ENCODE results near the gene BCAS3. TPM values are rescaled to one million over a fixed set of nuclear protein-coding genes. Genes with fewer than 3 reads are reported as not detected.

Gene BCAS3
- total RNA-seq, 2 donors from 2014 or later: 14.7 to 17.5 TPM

GRCh38 chr17:61149106-61149825 lies 471.6 kb downstream of the BCAS3 start:
- no peak for ATAC-seq
- intact Hi-C loops (cut with DNase I): no loop called here
- DNase-seq: no peak

DNA sequence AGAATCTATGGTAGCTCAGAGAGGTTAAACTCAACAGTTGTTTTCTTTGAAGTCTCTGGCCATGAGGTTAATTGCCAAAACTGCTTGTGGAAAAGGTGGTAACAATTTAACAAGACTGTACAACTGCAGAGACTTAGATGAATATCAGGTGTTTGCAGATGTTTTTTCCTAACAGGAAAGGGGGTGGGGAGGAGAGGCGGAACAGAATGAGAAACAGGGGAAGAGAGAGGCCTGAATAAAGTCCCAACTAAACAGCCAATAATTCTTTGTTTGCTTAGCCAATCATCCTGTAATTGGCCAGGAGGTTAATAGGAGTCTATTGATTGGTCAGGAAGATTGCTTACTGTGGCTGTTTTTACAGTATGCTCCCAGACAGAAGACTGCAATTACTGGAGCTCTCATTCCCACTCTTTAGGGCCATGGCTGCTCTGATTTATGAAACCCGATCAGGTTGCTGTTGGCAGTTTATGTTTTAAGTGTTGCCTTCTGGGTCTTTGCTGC lies 472.3 kb downstream of the BCAS3 start:
- intact Hi-C loops (cut with DNase I): no loop called here
- ATAC-seq: no peak

DNA sequence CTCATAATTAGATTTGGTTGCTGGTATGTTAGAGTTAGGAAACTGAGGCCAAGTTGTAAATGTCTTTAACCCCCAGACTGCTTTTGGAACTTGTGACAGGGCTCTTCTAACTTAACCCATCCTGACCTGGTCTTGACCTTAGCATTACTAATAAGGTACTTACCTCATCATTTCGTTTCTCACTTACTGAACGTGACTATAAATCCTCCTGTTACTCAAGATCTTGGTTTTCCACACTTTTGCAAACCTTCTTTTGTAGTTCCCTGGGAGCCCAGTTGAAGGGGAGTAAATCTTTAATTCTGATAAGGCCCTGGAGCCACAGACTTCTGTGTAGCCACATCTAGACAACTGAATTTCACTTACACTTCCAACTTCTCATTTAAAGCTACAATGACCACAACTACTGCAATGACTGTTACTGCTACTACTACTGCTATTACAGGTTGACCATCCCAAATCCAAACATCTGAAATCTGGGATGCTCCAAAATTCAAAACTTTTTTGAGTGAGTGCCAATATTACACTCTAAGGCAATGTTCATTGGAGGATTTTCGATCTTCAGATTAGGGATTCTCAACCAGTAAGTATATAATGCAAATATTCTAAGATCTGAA lies 473.1 kb downstream of the BCAS3 start:
- no peak for ATAC-seq
- DNase-seq: no peak

More for the DNA sequence above, 472.3 kb downstream of the BCAS3 start:
- DNase-seq: no peak

GRCh38 chr17:61152898-61153297 lies 475.2 kb downstream of the BCAS3 start:
- ATAC-seq (no peak), DNase-seq (no peak)
- intact Hi-C loops (cut with DNase I): no loop called here

More for the DNA sequence above, 473.1 kb downstream of the BCAS3 start:
- intact Hi-C loops (cut with DNase I): no loop called here

DNA sequence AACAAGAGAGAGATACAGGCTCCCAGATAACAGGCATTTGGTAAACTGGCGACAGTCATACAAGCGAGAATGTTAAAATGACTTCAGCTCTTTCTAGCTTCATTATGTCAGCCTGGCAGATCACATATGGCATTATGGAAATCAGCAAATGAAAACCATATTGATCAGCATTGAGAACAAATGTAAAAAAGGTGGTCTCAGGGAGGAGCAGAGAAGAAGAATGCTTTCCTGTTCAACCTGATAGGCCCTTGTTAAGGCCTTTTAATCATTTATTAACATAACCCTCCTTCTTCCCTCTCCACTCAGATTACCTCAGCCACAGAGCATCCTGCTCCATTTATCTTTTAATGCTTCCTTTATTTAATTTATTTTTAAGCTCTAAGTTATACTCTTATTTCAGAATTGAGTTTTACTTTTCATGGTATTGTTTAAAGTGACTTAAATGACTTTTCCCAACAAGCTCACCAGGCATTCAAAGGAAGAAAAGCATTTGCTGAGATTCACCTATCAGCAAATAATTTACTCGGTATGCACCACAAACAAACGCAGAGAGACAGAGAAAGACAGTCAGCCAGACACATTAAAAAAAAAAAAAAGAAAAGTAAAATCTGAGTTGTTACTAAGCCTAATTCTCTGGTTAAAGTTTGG lies 478.1 kb downstream of the BCAS3 start:
- DNase-seq: no peak
- ATAC-seq: no peak
- intact Hi-C loops (cut with DNase I): no loop called here

DNA sequence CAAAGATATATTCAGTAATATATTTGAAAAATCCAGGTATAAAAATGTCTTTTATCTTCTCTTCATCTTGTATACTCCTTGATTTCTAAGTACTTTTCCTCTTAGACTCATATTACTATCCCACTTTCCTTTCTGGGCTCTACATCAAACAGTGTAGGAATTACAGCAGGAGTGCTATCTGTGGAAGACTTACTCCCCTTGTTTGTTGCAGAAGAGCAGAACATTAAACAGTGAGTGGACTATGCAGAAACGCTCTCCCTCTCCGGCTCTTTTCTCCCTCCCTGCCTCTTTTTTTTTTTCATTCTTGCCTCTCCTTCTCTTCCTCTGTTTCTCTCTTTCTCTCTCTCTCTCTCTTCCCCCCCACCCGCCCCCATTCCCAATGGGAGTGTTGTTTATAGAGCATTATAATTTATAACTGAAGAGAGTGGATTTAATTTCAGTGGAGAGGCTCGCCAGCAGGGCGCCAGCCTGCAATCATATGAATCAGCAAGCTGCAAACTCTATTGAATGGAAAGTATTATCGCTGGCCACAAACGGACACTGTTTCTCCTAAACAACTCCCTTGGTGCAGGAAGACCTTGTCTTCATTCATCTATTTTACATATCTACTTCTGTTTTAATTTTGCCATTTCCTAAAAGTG lies 479.7 kb downstream of the BCAS3 start:
- ATAC-seq (peak in 1 of 2 donors; percentile 50), DNase-seq (no peak)
- intact Hi-C loops (cut with DNase I): no loop called here

DNA sequence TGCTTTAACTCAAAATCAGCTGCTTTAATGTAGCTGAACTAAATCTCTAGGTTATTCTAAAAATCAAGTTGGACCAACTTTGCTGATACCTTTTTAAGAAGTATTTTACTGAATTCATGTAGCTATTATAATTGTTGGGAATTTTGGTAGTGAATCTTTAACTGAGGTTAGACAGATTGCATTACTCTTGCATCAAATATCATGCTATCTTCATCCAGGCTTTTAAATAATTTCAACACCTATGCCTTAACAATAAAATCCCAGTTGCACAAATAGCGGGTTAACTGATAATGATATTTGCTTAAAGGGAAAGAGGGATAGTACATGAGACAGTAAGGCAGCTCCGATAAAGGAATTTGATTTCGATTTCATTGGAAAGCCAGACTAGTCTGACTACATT lies 480.7 kb downstream of the BCAS3 start:
- intact Hi-C loops (cut with DNase I): no loop called here
- DNase-seq: no peak
- ATAC-seq: no peak

DNA sequence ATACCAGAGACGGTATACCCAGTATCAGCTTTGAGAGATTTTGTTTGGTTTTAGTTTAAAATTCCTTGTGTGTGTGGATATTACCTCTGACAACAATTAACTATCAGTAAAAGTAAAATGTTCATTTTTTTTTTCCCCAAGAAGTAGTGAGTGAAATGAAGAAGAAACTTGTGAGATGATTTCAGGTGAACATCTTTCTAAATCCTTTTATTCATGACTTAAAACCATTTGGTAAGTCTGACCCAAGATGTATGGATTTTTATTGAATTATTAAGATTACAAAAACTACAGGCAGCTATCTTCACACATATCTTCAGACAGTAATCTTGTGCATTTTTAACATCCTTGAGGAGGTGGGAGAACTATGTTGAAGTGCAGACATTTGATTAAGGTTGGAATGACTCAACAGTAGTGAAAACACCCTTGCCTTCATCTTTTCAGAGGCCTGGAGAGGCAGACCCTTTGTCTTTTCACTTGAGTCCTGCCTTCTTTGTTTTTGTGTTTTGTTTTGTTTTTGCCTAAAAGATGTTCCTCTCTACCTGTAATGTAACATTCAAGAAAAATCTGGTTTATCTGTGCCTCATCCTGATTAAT lies 481.7 kb downstream of the BCAS3 start:
- DNase-seq (no peak), ATAC-seq (no peak)
- intact Hi-C loops (cut with DNase I): no loop called here

DNA sequence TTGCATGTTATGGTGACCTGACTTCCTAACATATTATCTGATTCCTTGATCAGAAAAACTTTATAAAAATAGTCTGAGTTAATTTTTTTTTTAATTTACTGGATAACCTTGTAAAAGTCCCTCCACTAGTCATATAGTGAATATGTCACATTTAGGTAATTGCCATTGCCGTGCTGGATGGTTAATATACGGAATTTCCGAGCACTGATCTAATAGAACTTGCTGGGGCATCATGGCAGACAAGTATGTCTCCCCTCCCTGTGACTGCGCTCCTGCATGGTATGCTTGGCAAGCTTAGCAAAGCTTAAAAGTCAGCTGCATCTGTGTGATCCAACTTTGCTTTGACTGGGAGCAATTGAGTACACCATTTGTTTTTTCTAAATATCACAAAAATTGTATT lies 482.6 kb downstream of the BCAS3 start:
- no peak for DNase-seq
- no peak for ATAC-seq
- intact Hi-C loops (cut with DNase I): no loop called here

- ATAC-seq (no peak), DNase-seq (no peak)
- intact Hi-C loops (cut with DNase I): no loop called here
Observed at GRCh38 chr17:61160789-61161445, 483.3 kb downstream of the BCAS3 start.

DNA sequence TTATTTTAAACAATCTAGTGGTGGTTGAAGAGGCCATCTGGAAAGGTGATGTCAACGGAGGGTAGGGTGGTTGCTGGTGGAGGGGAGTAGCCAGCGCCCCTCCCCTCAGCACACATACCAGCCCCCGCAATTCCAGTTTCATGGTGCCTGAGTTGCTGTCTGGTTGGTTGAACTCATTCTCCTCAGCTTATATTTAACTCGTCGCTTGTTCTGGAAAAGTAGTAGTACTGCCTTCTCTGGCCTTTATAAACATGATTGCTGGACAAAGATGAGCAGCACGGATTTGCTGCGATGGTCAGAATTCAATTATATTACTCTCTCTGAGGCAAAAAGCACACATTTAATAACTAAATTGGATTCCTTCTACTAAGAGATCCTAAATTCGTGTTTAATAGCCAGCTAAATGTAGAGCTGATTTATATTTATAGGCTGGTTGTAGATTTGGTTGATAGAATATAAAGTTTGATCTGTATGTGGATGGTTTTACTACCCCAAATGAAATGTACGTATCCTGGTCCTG lies 484.0 kb downstream of the BCAS3 start:
- ATAC-seq (no peak), DNase-seq (no peak)
- intact Hi-C loops (cut with DNase I): no loop called here

DNA sequence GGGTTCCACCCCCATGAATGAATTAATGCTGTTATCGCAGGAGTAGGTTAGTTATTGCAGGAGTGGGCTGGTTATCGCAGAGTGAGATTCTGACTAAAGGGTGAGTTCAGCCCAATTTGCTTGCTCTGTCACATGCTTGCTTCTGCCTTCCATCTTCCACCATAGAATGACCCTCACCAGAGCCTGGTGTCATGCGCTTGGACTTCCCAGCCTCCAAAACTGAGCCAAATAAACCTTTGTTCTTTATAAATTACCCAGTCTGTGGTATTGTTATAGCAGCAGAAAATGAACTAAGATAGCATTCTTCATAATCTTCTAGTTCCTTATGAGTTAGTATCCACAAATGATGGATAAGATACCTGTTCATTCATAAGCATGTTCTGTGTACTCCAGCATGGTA lies 486.9 kb downstream of the BCAS3 start:
- ATAC-seq (no peak), DNase-seq (no peak)
- intact Hi-C loops (cut with DNase I): no loop called here

- intact Hi-C loops (cut with DNase I): no loop called here
- ATAC-seq (no peak), DNase-seq (no peak)
Observed at GRCh38 chr17:61167075-61167474, 489.4 kb downstream of the BCAS3 start.

GRCh38 chr17:61168506-61168905 lies 490.9 kb downstream of the BCAS3 start:
- ATAC-seq (no peak), DNase-seq (no peak)
- intact Hi-C loops (cut with DNase I): no loop called here

- no peak for DNase-seq
- intact Hi-C loops (cut with DNase I): no loop called here
- ATAC-seq: no peak
Observed at GRCh38 chr17:61174310-61174709, 496.7 kb downstream of the BCAS3 start.

- ATAC-seq (no peak), DNase-seq (no peak)
- intact Hi-C loops (cut with DNase I): no loop called here
Observed at GRCh38 chr17:61175298-61176142, 497.9 kb downstream of the BCAS3 start.

- intact Hi-C loops (cut with DNase I): no loop called here
Observed at GRCh38 chr17:61177351-61177750, 499.7 kb downstream of the BCAS3 start.

DNA sequence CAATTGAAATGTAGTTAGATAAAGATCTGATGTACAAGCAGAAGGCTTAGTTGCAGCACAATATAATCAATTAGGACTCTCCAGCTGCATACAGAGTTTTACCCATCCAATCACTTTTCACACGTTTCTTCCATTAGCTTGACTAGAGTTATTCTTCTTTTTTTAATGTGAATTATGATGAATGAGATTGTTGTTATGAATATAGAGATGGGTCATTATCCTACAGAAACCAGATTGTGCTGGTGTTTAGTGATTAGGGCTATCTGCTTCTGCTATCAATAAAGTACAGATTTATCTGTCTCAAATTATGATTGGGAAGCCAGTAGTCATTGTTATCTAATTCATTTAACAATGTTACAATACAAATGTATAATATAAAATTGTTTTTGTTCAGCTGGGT lies 500.6 kb downstream of the BCAS3 start:
- DNase-seq (no peak), ATAC-seq (no peak)
- intact Hi-C loops (cut with DNase I): no loop called here

More at GRCh38 chr17:61177351-61177750, 499.7 kb downstream of the BCAS3 start:
- DNase-seq (no peak), ATAC-seq (no peak)
